GM19043 (cell line): ENCODE results near the gene GGTA1.

Experiments
- ATAC-seq: cut with Tn5 transposase; IDR thresholded peaks from one replicate; pipeline ENCODE4 v1.9.1; 2021; ENCODE audit warnings: low read depth; ENCODE audit not compliant: unreplicated experiment

GGTA1 gene

GRCh38 chr9:121424024-121424432, 75.6 kb downstream of the GGTA1 start:
- ATAC-seq = no peak

DNA sequence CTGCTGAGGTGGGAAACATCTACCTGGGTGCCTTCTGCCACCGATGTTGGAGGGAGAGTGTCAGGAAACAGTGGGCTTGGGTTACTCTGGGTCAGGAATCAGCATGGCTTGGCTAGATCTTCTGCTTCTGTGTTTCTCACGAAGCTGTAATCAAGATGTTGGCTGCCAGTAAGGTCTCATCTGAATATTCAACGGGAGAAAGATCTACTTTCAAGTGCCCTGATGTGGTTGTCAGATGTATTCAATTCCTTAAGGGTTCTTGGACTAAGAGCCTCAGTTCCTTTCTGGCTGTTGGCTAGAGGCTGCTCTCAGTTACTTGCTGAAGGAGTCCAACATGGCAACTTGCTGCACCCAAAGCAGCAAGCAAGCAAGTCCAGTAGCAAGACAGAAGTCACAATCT, 87.7 kb downstream of the GGTA1 start:
- ATAC-seq = no peak

DNA sequence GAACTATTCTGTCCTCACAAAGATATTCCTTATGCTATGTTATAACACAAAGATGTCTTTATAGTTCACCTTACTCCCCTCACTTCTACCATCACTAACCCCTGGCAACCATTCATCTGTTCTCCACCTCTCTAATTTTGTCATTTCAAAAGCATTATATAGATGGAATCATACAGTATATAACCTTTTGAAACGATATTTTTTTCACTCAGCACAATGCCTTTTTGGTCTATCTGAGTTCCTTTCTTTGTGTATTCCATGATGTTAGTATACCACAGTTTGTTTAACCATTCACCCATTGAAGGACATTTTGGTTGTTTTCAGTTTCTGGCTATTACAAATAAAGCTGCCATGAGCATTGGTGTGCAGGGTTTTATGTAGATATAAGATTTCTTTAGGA, 93.7 kb downstream of the GGTA1 start:
- no peak for ATAC-seq
